HepG2 (cell line): Measurements from ENCODE around the gene NEDD8. TPM values are rescaled to one million over a fixed set of nuclear protein-coding genes. Genes with fewer than 3 reads are reported as not detected.

ENCODE experiments used
- ARID2 ChIP-seq: sonication (generic); formaldehyde crosslinking; IDR thresholded peaks from 2 replicates; pipeline ENCODE4 v1.8.1; 2022; ENCODE audit warnings: mild to moderate bottlenecking, missing genetic modification reagents, borderline replicate concordance
- ATF3 ChIP-seq: sonication (generic); formaldehyde crosslinking; IDR thresholded peaks from 2 replicates; pipeline ENCODE4 v1.4.0; 2020; ENCODE audit warnings: missing genetic modification reagents
- CBX5 ChIP-seq: sonication (generic); formaldehyde crosslinking; IDR thresholded peaks from 2 replicates; pipeline ENCODE4 v1.4.0; 2020; ENCODE audit warnings: missing genetic modification reagents, borderline replicate concordance
- CCAR2 ChIP-seq: fragments of 200-400 bp; formaldehyde crosslinking; optimal IDR thresholded peaks from 2 replicates; pipeline ENCODE3; 2018; ENCODE audit warnings: low read depth, mild to moderate bottlenecking, low read length, moderate library complexity
- HCFC1 ChIP-seq: fragments of 150-350 bp; IDR thresholded peaks from 2 replicates; pipeline ENCODE4 v1.6.1; 2014; ENCODE audit warnings: low read depth, low read length
- HNF1B ChIP-seq: sonication (generic); formaldehyde crosslinking; IDR thresholded peaks from 2 replicates; pipeline ENCODE4 v1.5.1; 2020; ENCODE audit warnings: mild to moderate bottlenecking, moderate library complexity, missing genetic modification reagents
- IKZF4 ChIP-seq: sonication (generic); formaldehyde crosslinking; IDR thresholded peaks from 2 replicates; pipeline ENCODE4 v1.5.1; 2020; ENCODE audit warnings: borderline replicate concordance, mild to moderate bottlenecking, low read depth, missing genetic modification reagents; ENCODE audit errors: not compliant biosample characterization
- KDM6A ChIP-seq: IDR thresholded peaks from 2 replicates; pipeline ENCODE4 v1.6.1; 2016; ENCODE audit warnings: low read depth
- KMT2A ChIP-seq: sonication (generic); formaldehyde crosslinking; IDR thresholded peaks from 2 replicates; pipeline ENCODE4 v1.4.0; 2020; ENCODE audit warnings: missing genetic modification reagents
- PAX8 ChIP-seq: sonication (generic); formaldehyde crosslinking; IDR thresholded peaks from 2 replicates; pipeline ENCODE4 v1.8.0; 2022; ENCODE audit warnings: mild to moderate bottlenecking, missing genetic modification reagents, borderline replicate concordance
- RBFOX2 ChIP-seq: fragments of 200-400 bp; formaldehyde crosslinking; IDR thresholded peaks from 2 replicates; pipeline ENCODE4 v1.6.1; 2017; ENCODE audit warnings: low read depth, mild to moderate bottlenecking, low read length
- RXRB ChIP-seq: IDR thresholded peaks from 2 replicates; pipeline ENCODE4 v1.6.1; 2016; ENCODE audit warnings: borderline replicate concordance, missing genetic modification reagents, missing compliant biosample characterization
- ZMAT3 ChIP-seq: sonication (generic); formaldehyde crosslinking; conservative IDR thresholded peaks from 2 replicates; pipeline ENCODE4 v1.7.0; 2021; ENCODE audit warnings: missing genetic modification reagents
- ZNF550 ChIP-seq: sonication (generic); formaldehyde crosslinking; IDR thresholded peaks from 2 replicates; pipeline ENCODE4 v1.4.0; 2020; ENCODE audit warnings: mild to moderate bottlenecking, missing genetic modification reagents, borderline replicate concordance
- ZNF570 ChIP-seq: sonication (generic); formaldehyde crosslinking; IDR thresholded peaks from 2 replicates; pipeline ENCODE4 v1.4.0; 2020; ENCODE audit warnings: mild to moderate bottlenecking, missing genetic modification reagents, borderline replicate concordance
- polyA plus RNA-seq, 8 experiments: library from polyadenylated mRNA; depleted of rRNA in 3 of 8; stranded (reverse) in 7 of 8; unstranded in 1 of 8; fragments of >200 nt; fragmentation: Illumina TruSeq in 4 of 8; extraction: Trizol in 4 of 8; gene quantifications; 2 replicates each; pipeline versions ENCODE4 v1.2.1 to v1.2.3, GENCODE V29; 2011 to 2016; ENCODE audit warnings: low read depth in 4 of 8, missing spikeins in 1 of 8, mixed read lengths in 1 of 8; ENCODE audit not compliant: insufficient read depth in 1 of 8
- total RNA-seq, 5 experiments: library from RNA; depleted of rRNA; stranded (reverse); fragments of >200 nt; fragmentation: Illumina TruSeq; extraction: Trizol; gene quantifications; 2 replicates each; pipeline ENCODE4 v1.2.3, GENCODE V29; 2016; ENCODE audit warnings: low read depth in 1 of 5
- TF ChIP-seq, protein P1 (sequence below): sonication (generic); formaldehyde crosslinking; IDR thresholded peaks from 2 replicates; pipeline ENCODE4 v1.4.0; 2020; ENCODE audit warnings: missing genetic modification reagents
- TF ChIP-seq, protein P2 (sequence below): IDR thresholded peaks from 2 replicates; pipeline ENCODE4 v1.6.1; 2016; ENCODE audit warnings: missing genetic modification reagents, missing compliant biosample characterization
- TF ChIP-seq, protein P3 (sequence below): sonication (generic); formaldehyde crosslinking; IDR thresholded peaks from 2 replicates; pipeline ENCODE4 v1.4.0; 2020; ENCODE audit warnings: missing genetic modification reagents, borderline replicate concordance

The NEDD8 gene
- total and polyA plus RNA-seq, 2 of the 13 experiments (the other 11 are each of a cell fraction or from before 2014, with no cell fraction given) = 535 to 713 TPM

- TF ChIP-seq CBX5 (CRISPR knock-in tag) = no peak; the same call in 1 of the 2 replicates
- peak; percentile 62 for TF ChIP-seq RBFOX2
- peak; percentile 75; the same call in 1 of the 2 replicates for TF ChIP-seq KMT2A (CRISPR knock-in tag)
- peak; percentile 40; the same call in 1 of the 2 replicates for TF ChIP-seq ATF3 (CRISPR knock-in tag)
- no peak for TF ChIP-seq KDM6A
- TF ChIP-seq HNF1B (CRISPR knock-in tag) = peak; percentile 18; the same call in 1 of the 2 replicates
- TF ChIP-seq ZNF550 = 0 out of 2 replicates have a peak, but pooled peaks have one; percentile 63
- TF ChIP-seq ARID2 (CRISPR knock-in tag) = peak; percentile 93
- TF ChIP-seq, protein P1, sequence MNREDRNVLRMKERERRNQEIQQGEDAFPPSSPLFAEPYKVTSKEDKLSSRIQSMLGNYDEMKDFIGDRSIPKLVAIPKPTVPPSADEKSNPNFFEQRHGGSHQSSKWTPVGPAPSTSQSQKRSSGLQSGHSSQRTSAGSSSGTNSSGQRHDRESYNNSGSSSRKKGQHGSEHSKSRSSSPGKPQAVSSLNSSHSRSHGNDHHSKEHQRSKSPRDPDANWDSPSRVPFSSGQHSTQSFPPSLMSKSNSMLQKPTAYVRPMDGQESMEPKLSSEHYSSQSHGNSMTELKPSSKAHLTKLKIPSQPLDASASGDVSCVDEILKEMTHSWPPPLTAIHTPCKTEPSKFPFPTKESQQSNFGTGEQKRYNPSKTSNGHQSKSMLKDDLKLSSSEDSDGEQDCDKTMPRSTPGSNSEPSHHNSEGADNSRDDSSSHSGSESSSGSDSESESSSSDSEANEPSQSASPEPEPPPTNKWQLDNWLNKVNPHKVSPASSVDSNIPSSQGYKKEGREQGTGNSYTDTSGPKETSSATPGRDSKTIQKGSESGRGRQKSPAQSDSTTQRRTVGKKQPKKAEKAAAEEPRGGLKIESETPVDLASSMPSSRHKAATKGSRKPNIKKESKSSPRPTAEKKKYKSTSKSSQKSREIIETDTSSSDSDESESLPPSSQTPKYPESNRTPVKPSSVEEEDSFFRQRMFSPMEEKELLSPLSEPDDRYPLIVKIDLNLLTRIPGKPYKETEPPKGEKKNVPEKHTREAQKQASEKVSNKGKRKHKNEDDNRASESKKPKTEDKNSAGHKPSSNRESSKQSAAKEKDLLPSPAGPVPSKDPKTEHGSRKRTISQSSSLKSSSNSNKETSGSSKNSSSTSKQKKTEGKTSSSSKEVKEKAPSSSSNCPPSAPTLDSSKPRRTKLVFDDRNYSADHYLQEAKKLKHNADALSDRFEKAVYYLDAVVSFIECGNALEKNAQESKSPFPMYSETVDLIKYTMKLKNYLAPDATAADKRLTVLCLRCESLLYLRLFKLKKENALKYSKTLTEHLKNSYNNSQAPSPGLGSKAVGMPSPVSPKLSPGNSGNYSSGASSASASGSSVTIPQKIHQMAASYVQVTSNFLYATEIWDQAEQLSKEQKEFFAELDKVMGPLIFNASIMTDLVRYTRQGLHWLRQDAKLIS (CRISPR knock-in tag) = peak; percentile 3; the same call in 1 of the 2 replicates
- TF ChIP-seq PAX8 (CRISPR knock-in tag) = peak; percentile 61; the same call in 1 of the 2 replicates
- no peak for TF ChIP-seq CCAR2
- TF ChIP-seq ZNF570 (CRISPR knock-in tag) = peak; percentile 32; the same call in 1 of the 2 replicates
- TF ChIP-seq ZMAT3 (CRISPR knock-in tag) = no peak
- TF ChIP-seq RXRB (CRISPR knock-in tag) = no peak
- TF ChIP-seq, protein P2, sequence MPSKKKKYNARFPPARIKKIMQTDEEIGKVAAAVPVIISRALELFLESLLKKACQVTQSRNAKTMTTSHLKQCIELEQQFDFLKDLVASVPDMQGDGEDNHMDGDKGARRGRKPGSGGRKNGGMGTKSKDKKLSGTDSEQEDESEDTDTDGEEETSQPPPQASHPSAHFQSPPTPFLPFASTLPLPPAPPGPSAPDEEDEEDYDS (CRISPR knock-in tag) = no peak
- no peak for TF ChIP-seq HCFC1
- TF ChIP-seq, protein P3, sequence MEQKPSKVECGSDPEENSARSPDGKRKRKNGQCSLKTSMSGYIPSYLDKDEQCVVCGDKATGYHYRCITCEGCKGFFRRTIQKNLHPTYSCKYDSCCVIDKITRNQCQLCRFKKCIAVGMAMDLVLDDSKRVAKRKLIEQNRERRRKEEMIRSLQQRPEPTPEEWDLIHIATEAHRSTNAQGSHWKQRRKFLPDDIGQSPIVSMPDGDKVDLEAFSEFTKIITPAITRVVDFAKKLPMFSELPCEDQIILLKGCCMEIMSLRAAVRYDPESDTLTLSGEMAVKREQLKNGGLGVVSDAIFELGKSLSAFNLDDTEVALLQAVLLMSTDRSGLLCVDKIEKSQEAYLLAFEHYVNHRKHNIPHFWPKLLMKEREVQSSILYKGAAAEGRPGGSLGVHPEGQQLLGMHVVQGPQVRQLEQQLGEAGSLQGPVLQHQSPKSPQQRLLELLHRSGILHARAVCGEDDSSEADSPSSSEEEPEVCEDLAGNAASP = peak; percentile 21; the same call in 1 of the 2 replicates
- TF ChIP-seq IKZF4 (CRISPR knock-in tag) = peak; percentile 11
Observed at GRCh38 chr14:24231263-24232120, 675 bp downstream of the NEDD8 start (continued).
